GM19455 (cell line): ENCODE data around the gene CACNB4.
"Not testable (repeated sequence)": the region's sequence is repeated elsewhere in the genome, so short reads cannot be mapped to it uniquely, and the experiment has no call there.

Experiments used
- ATAC-seq: cut with Tn5 transposase; IDR thresholded peaks from one replicate; pipeline ENCODE4 v1.9.1; 2021; ENCODE audit not compliant: unreplicated experiment

Gene CACNB4

DNA sequence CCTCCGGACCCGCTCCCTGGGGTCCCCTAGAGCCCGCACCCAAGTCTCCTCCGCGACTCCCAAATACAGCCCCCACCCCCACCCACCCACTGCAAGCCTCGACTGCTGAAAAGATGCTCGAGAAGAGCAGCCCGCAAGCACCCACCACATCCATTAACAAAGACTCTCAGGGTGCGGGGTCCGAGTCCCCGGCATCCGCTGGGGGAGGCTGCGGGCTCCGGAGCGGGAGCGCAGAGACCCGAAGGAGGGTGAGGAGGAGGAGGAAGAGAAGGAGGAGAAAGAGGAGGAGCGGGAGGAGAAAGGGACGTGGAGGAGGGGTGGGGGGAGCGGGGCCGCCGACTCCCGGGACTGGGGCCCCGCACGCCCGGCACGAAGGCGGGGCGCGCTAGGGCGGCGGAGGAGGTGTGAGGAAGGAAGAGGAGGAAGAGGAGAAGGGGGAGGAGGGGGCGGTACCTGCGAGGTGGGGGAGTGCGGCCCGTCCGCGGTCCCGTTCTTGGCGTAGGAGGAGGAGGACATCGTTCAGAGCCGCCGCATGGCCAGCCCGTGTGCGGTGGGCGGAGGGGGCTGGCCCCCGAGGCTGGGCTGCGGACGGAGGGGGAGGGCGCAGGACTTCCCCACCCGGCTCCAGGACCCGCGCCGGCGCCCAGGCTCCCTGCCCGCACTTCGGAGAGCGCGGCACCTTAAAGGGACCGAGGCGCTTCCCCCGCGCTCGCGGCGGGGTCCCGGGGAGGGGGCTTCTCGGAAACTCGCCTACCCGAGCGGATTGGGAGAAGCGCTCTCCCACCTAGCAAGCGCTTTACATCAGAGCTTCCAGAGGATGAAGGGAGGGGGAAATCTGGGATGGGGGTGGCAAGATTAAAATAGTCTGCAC is at the start of gene CACNB4:
TSS of gene CACNB4 (minus strand) at position 549 of the 871 bp plus-strand sequence.
- ATAC-seq = no peak

DNA sequence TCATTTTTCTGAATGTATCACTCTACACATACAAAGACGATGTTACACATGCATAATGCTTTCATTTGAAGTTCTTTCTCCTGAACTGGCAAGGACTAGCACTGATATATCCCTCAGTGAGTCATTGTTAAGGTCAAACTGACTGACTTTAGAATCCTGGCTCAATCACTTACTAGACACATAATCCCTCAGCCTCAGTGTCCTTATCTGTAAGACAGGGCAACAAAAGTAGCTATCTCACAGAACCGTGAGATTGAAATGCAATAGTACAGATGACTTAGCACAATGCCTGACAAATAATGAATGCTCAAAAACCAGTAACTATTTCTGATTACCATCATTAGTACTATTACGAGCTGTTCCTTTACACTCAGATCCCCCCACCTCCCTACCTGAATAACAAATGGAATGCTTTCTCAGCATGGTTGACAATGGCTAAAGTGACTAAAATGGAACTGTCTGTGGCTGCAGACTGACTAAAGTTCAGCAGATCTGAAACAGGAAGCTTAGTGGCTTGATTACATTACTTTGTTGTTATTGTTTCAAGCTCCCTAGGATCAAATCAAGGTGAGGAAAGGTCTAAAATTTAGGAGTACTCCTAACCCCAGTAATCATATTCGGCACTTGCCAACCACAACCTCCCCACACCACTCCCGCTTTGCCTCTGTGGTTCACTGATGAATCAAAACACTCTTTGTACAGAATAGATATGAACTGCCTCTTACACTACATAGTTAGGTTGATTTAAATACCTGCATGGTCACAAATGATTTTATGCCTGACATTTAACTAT is 35.8 kb upstream of the CACNB4 start:
- ATAC-seq = peak; percentile 84

DNA sequence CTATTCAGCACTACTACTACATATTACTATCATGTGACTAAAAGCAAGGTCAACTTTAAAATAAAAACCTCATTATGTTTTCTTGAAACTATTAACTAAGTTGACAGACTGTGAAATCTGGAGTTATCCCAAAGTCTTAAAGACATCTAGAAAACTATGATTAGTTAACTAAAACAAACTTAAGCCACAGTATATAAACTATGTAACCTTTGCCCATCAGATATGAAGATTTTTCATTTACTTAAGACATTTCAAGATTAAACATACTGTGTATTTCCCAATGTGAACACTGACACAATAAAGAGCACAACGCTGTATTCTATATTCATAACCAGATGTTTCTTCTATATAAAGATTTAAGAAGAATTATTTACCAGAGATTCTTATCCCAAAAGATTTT is 33.5 kb upstream of the CACNB4 start:
- ATAC-seq = no peak

DNA sequence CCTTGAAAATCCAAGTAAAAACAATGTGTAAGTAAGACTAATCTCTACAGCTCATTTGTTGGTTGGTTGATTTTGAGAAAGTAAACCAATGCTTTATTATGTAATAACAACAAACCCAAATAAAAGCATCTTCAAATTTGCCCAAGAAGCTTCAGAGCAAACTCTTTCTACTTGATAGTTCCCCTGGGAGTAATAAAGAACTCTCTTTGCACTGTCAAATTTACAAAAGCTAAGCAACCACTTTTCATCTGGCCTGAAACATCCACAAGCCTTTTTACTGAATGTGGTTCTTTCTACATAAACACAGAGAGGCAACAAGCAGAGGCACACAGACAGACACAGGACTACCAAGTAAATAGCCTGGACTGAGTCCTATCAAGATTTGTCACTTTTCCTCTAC is 28.8 kb upstream of the CACNB4 start:
- ATAC-seq = no peak

DNA sequence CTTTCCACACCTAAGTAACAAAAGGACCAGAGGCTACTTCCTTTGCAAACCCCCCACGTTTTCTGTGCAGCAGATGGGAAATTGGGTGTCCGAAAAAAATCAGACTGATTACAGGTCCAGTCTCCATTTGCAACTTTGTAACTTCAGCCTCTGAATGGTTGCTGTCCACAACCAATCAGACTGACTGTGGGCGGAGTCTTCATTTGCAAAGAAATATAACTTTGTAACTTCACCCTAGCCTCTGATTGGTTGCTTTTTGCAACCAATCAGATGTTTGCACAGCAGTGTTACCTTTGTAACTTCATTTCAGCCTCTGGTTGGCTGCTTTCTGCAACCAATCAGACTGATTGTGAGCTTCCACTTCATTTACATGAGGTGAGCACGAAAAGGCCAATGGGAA is 27.8 kb upstream of the CACNB4 start:
- no peak for ATAC-seq

DNA sequence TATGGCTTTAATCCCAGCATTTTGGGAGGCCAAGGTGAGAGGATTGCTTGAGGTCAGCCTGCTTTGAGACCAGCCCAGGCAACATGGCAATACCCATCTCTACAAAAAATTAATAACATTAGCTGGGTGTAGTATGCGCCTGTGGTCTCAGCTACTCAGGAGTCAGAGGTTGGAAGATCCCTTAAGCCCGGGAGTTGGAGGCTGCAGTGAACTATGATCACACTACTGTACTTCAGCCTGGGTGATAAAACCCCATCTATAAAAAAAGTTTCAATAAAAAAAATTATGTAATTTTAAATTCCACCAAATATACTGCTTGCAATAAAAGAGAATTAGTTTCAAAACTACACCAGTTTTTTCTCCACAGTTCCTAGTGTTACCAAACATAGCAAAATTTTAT is 23.3 kb upstream of the CACNB4 start:
- no peak for ATAC-seq

DNA sequence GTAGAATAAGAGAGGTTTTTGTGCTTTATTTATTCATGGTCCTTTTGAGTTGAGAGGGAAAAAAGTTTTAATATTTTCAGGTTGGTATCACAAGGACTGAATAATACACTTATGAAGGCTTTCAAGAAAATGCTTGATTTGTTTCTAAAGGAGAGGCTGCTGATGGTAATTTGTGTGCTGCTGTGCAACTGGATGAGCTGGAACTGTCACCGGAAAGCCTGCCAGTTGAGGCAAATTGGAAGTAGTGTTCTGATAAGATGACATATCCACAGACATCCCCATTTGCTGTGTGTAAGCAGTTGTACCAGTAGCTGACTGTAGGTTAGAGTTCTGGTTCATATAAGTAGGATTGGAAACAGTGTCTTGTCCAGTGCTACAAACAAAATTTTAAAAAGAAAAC is 21.6 kb upstream of the CACNB4 start:
- no peak for ATAC-seq

DNA sequence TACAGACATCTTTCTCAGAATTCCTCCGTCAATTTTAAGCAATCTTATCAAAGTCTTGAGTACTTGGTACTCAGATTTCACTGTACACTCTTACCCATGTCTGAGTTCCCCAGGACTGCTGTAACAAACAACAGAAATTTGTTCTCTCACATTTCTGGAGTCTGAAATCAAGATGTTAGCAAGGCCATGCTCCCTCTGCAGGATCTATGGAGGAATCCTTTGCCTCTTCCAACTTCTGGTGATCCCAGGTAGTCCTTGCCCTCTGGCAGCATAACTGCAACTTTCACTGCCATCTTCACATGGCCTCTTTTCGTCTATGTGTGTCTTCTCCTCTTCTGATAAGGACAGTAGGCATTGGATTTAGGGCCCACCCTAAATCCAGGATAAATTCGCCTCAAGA is 17.1 kb upstream of the CACNB4 start:
- no peak for ATAC-seq

DNA sequence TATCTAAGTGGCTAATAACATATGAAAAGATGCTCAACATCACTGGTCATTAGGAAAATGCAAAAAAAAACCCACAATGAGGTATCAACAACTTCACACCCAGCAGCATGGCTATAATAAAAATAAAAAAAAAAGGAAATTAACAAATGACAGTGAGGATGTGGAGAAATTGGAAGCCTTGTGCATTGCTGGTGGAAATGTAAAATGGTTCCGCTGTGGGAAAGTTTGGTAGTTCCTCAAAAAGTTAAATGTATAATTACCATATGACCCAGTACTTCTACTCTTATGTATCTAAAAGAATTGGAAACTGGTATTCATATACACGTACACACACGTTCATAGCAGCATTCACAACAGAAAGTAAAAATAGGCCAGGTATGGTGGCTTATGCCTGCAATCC is 15.5 kb upstream of the CACNB4 start:
- ATAC-seq = no peak

DNA sequence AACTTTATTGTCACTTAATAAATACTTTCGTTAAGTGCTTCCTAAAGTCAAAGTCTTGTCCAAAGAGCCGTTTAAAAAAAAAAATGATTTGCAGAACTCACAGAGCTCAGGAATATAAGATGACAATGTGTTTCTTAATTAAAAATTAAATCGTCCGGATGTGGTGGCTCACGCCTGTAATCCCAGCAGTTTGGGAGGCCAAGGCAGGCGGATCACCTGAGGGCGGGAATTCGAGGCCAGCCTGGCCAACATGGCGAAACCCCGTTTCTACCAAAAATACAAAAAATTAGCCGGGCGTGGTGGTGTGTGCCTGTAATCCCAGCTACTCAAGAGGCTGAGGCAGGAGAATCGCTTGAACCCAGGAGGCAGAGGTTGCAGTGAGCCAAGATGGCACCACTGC is 8.3 kb upstream of the CACNB4 start:
- not testable (repeated sequence) for ATAC-seq

DNA sequence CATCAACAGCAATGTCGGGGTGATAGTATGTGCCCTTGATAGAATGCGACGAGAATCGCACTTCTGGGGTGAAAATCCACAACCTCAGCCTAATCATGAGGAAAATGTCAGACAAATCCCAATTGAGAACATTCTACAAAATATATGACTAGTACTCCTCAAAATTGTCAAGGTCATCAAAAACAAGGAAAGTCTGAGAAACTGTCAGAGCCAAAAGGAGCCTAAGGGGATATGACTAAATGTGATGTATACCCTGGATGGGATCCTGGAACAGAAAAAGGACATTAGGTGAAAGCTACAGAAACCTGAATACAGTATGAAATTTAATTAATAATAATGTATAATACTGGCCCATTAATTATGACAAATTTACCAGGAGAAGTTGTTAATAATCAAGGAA is 7.6 kb upstream of the CACNB4 start:
- ATAC-seq = no peak

DNA sequence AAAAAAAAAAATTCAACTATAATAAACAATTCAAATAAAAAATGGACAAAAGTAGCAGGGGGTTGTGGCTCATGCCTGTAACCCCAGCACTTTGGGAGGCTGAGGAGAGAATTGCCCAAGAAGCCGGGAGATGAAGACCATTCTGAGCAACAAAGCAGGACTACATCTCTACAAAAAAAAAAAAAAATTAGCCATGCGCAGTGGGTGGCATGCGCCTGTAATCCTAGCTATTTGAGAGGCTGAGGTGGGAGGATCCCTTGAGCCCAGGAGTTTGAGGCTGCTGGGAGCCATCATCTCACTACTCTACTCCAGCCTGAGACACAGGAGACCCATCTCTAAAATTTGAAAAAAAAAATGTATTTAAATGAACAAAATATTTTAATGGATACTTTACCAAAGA is 4.4 kb upstream of the CACNB4 start:
- no peak for ATAC-seq

DNA sequence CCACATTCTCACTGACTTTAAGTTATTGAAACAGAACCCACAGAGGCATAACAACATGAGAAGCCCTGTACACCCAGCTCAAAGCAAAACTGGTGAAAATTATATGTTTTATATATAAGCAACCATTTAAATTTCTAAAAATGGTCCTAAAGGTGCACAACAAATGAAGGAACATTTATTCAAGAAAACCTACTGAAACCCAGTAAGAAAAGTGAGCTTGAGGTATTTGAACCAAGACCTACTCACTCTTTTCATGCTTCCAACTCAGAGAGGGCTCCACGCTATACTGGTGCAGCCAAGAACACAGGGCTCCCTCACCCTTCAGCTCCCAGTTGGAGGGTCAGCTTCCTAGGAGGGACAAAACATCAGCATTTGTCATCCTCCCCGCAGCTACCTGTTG is 2.1 kb upstream of the CACNB4 start:
- ATAC-seq = no peak

DNA sequence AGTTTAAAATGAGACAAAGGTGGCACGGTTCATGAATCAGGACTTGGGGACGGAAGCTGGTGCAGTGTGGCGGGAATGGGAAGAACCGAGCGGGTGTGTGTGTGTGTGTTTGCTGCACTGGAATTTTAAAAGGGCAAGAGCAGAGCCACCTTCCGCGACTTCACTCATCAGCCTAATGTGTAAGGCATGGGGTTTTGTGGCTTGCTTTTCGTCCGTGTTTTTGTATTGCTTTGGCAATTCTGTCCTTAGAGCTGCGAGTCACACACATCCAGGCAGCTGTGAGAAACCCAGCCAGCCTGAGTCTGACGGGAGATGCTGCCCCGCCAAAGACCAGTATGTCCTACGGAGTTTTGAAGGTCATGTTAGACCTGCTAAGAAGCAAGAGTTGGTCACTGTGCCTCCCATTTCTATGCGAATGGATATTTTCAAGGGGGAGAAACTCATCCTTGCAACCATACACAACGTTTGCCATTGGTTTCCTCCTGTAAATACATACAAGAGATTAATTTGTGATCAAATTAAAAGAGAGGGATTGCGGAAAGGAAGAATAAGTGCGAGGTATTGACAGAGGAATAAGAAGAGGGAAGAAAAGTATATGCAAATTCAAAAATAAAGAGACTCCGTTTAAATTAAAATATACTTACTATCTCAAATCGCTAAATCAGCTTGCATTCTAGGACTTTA is 665 bp upstream of the CACNB4 start:
- ATAC-seq = no peak

DNA sequence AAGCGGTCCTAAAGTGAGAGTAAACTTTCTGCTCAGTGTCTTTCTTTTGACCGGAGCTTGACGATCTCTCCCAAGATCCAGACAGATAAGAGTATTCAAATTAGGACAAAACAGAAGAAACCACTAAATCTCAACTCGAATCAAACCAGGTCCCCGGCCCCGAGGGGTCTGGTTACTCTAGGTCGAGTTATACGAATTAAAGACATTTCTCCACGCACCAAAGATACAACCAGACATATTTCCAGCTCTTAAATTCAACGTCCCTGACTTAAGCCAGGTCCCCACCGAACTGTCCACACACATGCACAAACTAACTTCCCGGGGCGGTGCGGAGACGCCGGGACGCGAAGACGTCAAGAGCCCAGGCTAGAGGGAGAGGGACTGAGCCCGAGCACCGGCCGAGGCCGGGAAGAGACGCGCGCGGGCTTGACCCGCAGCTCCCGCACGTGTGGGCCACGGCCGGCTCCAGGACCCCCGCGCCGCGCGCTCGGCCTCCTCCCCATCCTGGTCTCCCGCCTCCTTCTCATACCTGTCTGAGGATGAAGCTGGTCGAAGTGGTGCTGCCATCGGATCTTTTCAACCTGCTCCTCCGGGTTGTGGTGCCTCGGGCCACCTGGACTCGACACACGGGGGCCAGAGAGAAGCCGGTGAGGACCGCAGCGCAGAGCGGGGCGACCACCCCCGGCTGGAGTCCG is 896 bp downstream of the CACNB4 start:
- ATAC-seq = no peak

DNA sequence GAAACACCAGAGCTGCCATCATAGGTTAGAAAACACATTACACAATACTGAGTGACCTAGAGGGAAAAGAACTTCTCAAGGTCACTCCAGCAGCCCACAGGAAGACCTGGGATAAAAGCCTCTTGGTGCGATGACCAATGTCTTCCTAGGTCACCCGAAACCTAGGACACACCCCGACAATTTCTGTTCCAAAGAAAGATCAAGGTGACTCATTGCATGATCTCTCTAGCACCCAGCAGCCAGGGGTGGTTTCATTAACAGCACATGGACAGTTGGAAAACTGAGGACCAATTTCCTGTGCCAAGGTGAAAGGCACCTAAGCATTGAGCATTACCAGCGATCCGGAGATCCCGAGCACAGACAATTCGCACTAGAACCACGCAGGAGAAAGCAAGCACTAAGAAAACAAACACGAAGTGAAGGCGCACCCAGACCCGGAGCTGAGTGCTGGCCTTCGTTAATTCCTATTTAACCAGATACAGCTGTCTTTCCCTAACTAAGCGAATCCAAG is 1.5 kb downstream of the CACNB4 start:
- ATAC-seq = no peak

DNA sequence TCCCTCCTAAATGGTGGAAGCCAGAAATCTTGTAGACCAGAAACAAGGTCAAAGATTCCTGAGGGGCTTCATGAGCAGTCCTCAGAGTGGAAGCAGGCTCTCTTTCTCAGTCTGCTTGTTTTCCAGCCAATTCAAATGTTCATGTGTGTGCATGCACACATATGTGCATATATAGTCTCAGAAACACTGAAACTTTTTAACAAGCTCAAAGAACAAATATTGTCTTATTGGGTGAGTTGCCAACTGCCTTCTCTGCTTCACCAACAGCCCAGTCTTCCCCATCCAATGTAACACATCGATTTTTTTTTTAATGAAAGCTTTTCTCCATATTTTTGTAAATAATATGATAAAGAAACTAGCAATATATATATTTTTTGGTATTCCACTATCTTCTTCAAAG is 3.7 kb downstream of the CACNB4 start:
- no peak for ATAC-seq

DNA sequence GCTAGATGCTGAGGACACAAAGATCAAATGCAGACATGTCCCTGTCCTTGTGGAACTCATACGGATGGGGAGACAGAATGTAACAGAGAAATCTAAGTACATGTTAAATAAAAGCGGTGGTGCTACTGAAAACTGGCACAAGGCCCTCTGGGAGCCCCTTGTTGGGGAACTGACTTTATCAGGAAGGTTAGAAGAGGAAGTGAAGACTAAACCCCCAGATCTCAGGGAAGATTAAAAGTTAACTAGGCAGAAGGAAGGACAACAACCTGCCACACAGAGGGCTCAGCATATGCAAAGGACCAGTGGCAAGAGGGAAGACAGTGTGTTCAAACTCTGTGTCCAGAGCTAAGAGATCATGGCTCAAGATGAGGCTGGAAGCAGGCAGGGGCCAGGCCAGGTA is 4.8 kb downstream of the CACNB4 start:
- no peak for ATAC-seq

DNA sequence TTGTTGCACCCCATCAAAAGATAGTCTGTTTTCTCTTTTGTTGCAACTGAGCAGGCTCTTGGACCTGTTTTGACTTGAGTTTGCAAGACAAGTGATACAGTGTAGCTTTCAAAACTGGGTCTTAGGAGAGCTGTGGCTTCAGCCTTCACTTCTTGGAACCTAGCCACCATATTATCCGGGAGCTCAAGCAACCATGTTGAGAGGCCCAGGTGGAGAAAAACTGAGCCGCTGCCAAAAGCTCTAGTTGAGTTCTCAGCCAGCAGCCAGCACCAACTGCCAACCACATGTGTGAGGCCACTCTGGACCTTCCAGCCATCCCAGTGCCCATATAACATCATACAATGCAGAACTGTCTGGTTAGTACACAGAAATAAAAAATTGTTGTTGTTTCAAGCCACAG is 5.4 kb downstream of the CACNB4 start:
- ATAC-seq = no peak

DNA sequence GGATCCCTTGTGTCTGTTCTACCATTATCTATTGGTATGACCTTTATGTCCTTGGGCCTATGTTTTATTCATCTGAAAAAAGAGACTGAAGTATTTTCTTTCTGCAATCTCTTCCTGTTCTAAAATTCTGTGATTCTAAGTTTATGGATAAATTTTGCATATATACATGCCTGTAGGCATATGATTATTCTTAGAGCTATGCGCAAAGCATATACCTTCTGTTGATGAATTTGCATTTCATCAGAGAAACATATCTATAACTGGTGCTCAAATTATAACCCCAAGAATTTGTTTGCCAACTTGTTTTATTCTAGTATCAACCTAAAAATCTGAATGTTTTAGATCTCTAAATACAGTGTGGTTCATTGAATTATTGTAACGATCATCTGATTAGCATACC is 6.7 kb downstream of the CACNB4 start:
- ATAC-seq = no peak

DNA sequence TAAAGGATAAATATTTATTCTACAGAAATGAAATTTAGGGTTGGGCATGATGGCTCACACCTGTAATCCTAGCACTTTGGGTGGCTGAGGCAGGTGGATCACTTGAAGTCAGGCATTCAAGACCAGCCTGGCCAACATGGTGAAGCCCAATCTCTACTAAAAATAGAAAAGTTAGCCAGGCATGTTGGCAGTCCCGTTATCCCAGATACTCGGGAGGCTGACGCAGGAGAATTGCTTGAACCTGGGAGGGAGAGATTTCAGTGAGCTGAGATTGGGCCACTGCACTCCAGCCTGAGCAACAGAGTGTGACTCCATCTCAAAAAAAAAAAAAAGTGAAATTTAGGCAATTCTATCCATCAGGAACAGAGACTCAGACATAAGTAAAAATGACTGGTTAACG is 8.1 kb downstream of the CACNB4 start:
- ATAC-seq = not testable (repeated sequence)
